H1 (cell line): ENCODE results near the gene SLMAP. TPM values are rescaled to one million over a fixed set of nuclear protein-coding genes. Genes with fewer than 3 reads are reported as not detected.

Source experiments
- polyA plus RNA-seq, 7 experiments: library from polyadenylated mRNA; depleted of rRNA in 3 of 7; stranded (reverse) in 5 of 7; unstranded in 2 of 7; fragments of >200 nt in 5 of 7; fragments of 200-250 nt in 2 of 7; gene quantifications; 1 replicate in 5 of 7; 2 replicates in 1 of 7; 4 replicates in 1 of 7; pipeline versions ENCODE4 v1.2.1 to v1.2.3, GENCODE V29; 2011 to 2013; ENCODE audit warnings: missing spikeins in 2 of 7, mixed read lengths in 2 of 7
- total RNA-seq: library from RNA; stranded (reverse); fragmentation: NEBNext Ultra II Directional; extraction: Animal tissue kit (Norgen Biotek cat#: 25700); gene quantifications from 2 replicates; pipeline ENCODE4 v1.2.1, GENCODE V29; 2021
- TF ChIP-seq, protein P1 (sequence below), 3 experiments: IDR thresholded peaks; 1 replicate in 2 of 3; 2 replicates in 1 of 3; pipeline versions ENCODE4 v1.5.1 to v1.6.1; 2011; ENCODE audit warnings: low read length in 3 of 3, mild to moderate bottlenecking in 3 of 3, inconsistent platforms in 2 of 3, low read depth in 1 of 3, moderate library complexity in 1 of 3; ENCODE audit not compliant: insufficient read depth in 1 of 3; ENCODE audit errors: control extremely low read depth in 1 of 3

Gene SLMAP
- total and polyA plus RNA-seq, 2 of the 8 experiments (the other 6 are each of a cell fraction or from before 2014, with no cell fraction given) = 13.6 to 70.4 TPM

DNA sequence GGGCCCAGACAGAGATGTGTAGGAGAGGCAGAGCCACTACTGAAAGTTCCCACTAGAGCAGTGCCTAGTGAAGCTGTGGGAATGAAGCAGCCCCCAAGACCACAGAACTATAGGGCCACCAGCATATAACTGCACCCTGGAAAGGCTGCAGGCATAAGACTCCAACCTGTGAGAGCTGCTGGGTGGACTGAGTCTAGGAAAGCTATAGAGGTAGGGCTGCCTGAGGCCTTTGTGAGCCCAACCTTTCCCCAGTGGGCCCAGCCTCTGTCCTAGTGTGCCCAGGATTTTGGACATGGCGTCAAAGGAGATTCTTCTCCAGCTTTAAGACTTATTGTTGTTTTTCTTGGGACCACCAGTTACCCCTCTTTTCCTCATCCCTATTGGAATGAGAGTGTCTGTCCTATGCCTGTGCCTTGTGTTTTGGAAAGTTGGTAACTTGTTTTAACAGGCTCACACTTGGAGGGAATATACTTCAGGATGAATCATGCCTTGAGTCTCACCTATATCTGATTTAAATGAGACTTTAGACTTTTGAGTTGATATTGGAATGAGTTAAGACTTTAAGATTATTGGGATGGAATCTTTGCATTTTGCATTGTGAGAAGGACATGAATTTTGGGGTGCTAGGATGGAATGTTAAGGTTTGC, 28.1 kb downstream of the SLMAP start (continued):
- TF ChIP-seq, protein P1, sequence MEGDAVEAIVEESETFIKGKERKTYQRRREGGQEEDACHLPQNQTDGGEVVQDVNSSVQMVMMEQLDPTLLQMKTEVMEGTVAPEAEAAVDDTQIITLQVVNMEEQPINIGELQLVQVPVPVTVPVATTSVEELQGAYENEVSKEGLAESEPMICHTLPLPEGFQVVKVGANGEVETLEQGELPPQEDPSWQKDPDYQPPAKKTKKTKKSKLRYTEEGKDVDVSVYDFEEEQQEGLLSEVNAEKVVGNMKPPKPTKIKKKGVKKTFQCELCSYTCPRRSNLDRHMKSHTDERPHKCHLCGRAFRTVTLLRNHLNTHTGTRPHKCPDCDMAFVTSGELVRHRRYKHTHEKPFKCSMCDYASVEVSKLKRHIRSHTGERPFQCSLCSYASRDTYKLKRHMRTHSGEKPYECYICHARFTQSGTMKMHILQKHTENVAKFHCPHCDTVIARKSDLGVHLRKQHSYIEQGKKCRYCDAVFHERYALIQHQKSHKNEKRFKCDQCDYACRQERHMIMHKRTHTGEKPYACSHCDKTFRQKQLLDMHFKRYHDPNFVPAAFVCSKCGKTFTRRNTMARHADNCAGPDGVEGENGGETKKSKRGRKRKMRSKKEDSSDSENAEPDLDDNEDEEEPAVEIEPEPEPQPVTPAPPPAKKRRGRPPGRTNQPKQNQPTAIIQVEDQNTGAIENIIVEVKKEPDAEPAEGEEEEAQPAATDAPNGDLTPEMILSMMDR (IDR thresholded peaks at IDR 0.05; ENCODE audit: control extremely low read depth in 1 of 3, insufficient read depth in 1 of 3, low read depth in 1 of 3, low read length in 3 of 3) = no peak
